Loucy (cell line): Measurements from ENCODE around the gene ACSBG1.

Source experiments
- H2AFZ ChIP-seq: fragments of 200-600 bp; sonication (generic); 2 replicates; pipeline ENCODE4 v1.6.0; 2016; ENCODE audit warnings: antibody characterized with exemption, mild to moderate bottlenecking, low read length, moderate library complexity
- H3F3A ChIP-seq: fragments of 200-600 bp; 2 replicates; pipeline ENCODE4 v1.6.0; 2016; ENCODE audit warnings: antibody characterized with exemption, low read depth, mild to moderate bottlenecking
- H3K27me3 ChIP-seq: fragments of 200-600 bp; sonication (generic); 2 replicates; pipeline ENCODE4 v1.6.1; 2014; ENCODE audit warnings: low read length, mild to moderate bottlenecking; ENCODE audit not compliant: insufficient read depth, poor library complexity, severe bottlenecking
- H3K36me3 ChIP-seq: fragments of 200-600 bp; sonication (generic); 2 replicates; pipeline ENCODE4 v1.6.1; 2016; ENCODE audit warnings: low read length; ENCODE audit not compliant: insufficient read depth
- H3K4me1 ChIP-seq: fragments of 200-600 bp; sonication (generic); 2 replicates; pipeline ENCODE4 v1.5.1; 2014; ENCODE audit warnings: low read length, mild to moderate bottlenecking; ENCODE audit not compliant: insufficient read depth, poor library complexity, severe bottlenecking
- H3K4me2 ChIP-seq: fragments of 200-600 bp; sonication (generic); 2 replicates; pipeline ENCODE4 v1.6.0; 2014; ENCODE audit warnings: antibody characterized with exemption, low read length, low read depth, mild to moderate bottlenecking; ENCODE audit not compliant: poor library complexity, severe bottlenecking
- H3K4me3 ChIP-seq: fragments of 200-600 bp; sonication (generic); 2 replicates; pipeline ENCODE4 v1.5.1; 2014; ENCODE audit warnings: low read length, mild to moderate bottlenecking, mixed read lengths; ENCODE audit not compliant: poor library complexity, severe bottlenecking
- H3K79me2 ChIP-seq: fragments of 200-600 bp; sonication (generic); 2 replicates; pipeline ENCODE4 v1.6.1; 2014; ENCODE audit warnings: low read length; ENCODE audit not compliant: insufficient read depth
- H3K9ac ChIP-seq: fragments of 200-600 bp; sonication (generic); 2 replicates; pipeline ENCODE4 v1.6.0; 2014; ENCODE audit warnings: mild to moderate bottlenecking, low read depth, low read length, moderate library complexity; ENCODE audit not compliant: poor library complexity, severe bottlenecking
- H3K9me2 ChIP-seq: fragments of 200-600 bp; sonication (generic); replicated peaks from 2 replicates; pipeline ENCODE4 v1.6.1; 2016; ENCODE audit warnings: low read depth, low read length, mixed read lengths
- H3K9me3 ChIP-seq: fragments of 200-600 bp; sonication (generic); 2 replicates; pipeline ENCODE4 v1.6.1; 2014; ENCODE audit warnings: mild to moderate bottlenecking, antibody characterized with exemption, low read length, low read depth; ENCODE audit not compliant: insufficient read depth
- H4K20me1 ChIP-seq: fragments of 200-600 bp; sonication (generic); 2 replicates; pipeline ENCODE4 v1.6.0; 2014; ENCODE audit warnings: antibody characterized with exemption, low read length, mild to moderate bottlenecking; ENCODE audit not compliant: insufficient read depth, poor library complexity, severe bottlenecking
- EZH2phosphoT487 ChIP-seq: fragments of 200-600 bp; IDR thresholded peaks from 2 replicates; pipeline ENCODE4 v1.6.1; 2018; ENCODE audit warnings: antibody characterized with exemption, mild to moderate bottlenecking, moderate library complexity, borderline replicate concordance
- TF ChIP-seq, protein P1 (sequence below): fragments of 200-600 bp; sonication (generic); conservative IDR thresholded peaks from 2 replicates; pipeline ENCODE4 v1.5.1; 2014; ENCODE audit warnings: mild to moderate bottlenecking, antibody characterized with exemption, low read length

ACSBG1 gene

DNA sequence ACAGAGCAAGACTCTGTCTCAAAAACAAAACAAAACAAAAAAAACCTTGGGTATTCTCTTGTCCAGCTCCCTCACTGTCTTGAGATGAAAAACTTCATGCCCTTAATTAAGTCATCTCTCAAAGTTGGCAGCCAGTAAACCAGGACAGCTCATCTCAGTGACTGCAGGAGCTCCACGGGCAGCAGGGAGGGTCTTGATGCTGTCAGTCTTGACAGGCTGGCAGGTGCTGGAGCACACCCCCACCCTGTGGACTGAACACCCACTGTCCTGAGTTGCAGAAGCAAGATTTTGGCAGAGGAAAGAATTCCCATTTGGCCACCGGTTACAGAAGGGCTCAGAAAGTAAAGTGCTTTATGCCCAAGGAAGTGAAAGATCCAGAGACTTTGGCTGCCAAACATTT lies 38.0 kb upstream of the ACSBG1 start:
- no peaks in the 10 kb centered on the region for H3K9me3 ChIP-seq
- H3K9ac ChIP-seq: no peak overlapping the region
- no peaks in the 10 kb centered on the region for H3K9me2 ChIP-seq
- H3K27me3 ChIP-seq: no peaks in the 10 kb centered on the region
- H2AFZ ChIP-seq: no peak overlapping the region
- no peaks in the 10 kb centered on the region for H3K36me3 ChIP-seq
- H3F3A ChIP-seq: no peaks in the 10 kb centered on the region
- H3K4me2 ChIP-seq: no peak overlapping the region
- H4K20me1 ChIP-seq: no peaks in the 10 kb centered on the region
- H3K79me2 ChIP-seq: no peaks in the 10 kb centered on the region
- no peak overlapping the region for H3K4me3 ChIP-seq
- no peaks in the 10 kb centered on the region for H3K4me1 ChIP-seq
- no peak for TF ChIP-seq EZH2phosphoT487
- TF ChIP-seq, protein P1, sequence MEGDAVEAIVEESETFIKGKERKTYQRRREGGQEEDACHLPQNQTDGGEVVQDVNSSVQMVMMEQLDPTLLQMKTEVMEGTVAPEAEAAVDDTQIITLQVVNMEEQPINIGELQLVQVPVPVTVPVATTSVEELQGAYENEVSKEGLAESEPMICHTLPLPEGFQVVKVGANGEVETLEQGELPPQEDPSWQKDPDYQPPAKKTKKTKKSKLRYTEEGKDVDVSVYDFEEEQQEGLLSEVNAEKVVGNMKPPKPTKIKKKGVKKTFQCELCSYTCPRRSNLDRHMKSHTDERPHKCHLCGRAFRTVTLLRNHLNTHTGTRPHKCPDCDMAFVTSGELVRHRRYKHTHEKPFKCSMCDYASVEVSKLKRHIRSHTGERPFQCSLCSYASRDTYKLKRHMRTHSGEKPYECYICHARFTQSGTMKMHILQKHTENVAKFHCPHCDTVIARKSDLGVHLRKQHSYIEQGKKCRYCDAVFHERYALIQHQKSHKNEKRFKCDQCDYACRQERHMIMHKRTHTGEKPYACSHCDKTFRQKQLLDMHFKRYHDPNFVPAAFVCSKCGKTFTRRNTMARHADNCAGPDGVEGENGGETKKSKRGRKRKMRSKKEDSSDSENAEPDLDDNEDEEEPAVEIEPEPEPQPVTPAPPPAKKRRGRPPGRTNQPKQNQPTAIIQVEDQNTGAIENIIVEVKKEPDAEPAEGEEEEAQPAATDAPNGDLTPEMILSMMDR: no peak

DNA sequence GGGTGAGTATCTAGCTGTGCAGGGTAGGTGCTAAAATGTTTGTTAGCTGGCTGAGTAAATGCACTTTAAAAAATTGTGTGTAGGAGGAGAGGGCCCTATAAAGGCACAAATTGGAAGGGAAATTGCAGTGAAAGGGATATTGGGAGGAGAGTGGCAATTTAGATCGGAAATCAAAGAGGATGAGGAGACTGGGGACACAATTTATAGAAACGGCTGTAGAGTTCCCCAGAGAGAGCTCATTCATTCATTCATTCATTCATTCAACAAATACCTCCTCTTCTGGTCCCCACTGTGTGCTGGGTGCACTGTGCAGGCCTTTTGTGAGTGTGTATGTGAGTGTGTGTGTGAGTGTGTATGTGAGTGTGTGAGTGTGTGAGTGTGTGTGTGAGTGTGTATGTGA lies 32.4 kb upstream of the ACSBG1 start:
- Histone ChIP-seq H3K9me2 (no peaks in the 10 kb centered on the region), H3K4me3 (no peak overlapping the region), H3K79me2 (no peaks in the 10 kb centered on the region), H3K27me3 (no peaks in the 10 kb centered on the region), H3F3A (no peaks in the 10 kb centered on the region), H3K9ac (no peak overlapping the region), H2AFZ (no peak overlapping the region), H3K4me1 (no peaks in the 10 kb centered on the region), H3K36me3 (no peaks in the 10 kb centered on the region), H3K4me2 (no peak overlapping the region), H4K20me1 (no peaks in the 10 kb centered on the region), H3K9me3 (no peaks in the 10 kb centered on the region)
- TF ChIP-seq EZH2phosphoT487: no peak

DNA sequence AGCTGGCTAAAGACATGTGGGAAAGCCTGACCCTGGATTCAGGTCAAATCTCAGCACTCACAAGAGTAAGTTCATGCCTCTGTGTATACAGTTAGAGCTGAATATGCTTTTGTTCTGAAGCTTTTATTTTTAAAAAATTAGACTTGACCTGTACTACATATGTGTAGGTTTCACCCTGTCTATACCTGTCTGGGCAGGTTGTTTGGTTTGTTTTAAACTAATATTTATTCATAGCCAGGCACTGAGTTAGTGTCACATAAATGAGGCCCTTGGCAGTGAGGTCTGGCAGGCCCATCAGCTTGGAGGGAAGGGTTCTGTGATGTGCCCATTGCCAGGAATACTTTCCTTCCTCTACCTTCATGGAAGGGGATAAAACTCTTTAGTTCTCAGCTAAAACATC lies 31.9 kb upstream of the ACSBG1 start:
- Histone ChIP-seq H3K4me1 (no peaks in the 10 kb centered on the region), H3K36me3 (no peaks in the 10 kb centered on the region), H3K4me2 (no peak overlapping the region), H3K9ac (no peak overlapping the region), H3K4me3 (no peak overlapping the region), H3K9me3 (no peaks in the 10 kb centered on the region), H3K9me2 (no peaks in the 10 kb centered on the region), H3K27me3 (no peaks in the 10 kb centered on the region), H4K20me1 (no peaks in the 10 kb centered on the region), H3K79me2 (no peaks in the 10 kb centered on the region), H3F3A (no peaks in the 10 kb centered on the region), H2AFZ (no peak overlapping the region)
- TF ChIP-seq EZH2phosphoT487: no peak
- TF ChIP-seq, protein P1: no peak

DNA sequence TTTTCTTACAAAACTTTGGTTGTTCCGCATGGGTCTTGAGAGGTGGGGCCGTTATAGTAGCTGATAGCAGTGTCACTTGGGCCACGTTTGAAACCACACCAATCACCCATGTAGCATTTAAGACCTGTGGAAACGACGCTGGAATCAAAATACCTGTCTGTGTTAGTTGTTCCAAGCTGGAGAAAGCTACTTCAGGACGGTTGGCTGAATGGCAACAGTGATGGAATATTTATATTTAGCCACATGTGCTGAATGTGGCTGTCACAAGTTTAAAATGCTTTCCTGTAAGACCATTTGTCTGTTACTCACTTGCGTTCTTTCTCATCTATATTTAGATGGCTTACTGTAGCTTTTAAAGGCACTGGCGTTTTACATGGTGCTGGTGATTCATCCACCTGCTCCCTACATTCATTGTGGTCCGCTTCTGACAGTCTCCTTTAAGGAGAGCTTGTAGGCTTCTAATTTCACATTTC lies 31.4 kb upstream of the ACSBG1 start:
- TF ChIP-seq EZH2phosphoT487: no peak
- TF ChIP-seq, protein P1: no peak
- Histone ChIP-seq H4K20me1 (no peaks in the 10 kb centered on the region), H3K27me3 (no peaks in the 10 kb centered on the region), H3K4me1 (no peaks in the 10 kb centered on the region), H3F3A (no peaks in the 10 kb centered on the region), H3K4me2 (no peak overlapping the region), H3K4me3 (no peak overlapping the region), H3K9ac (no peak overlapping the region), H3K9me3 (no peaks in the 10 kb centered on the region), H3K9me2 (no peaks in the 10 kb centered on the region), H3K79me2 (no peaks in the 10 kb centered on the region), H3K36me3 (no peaks in the 10 kb centered on the region), H2AFZ (no peak overlapping the region)
